HPDE6-E6E7 (cell line): ENCODE data around the gene GSG1L.
"Not testable (repeated sequence)": the region's sequence is repeated elsewhere in the genome, so short reads cannot be mapped to it uniquely, and the experiment has no call there.

Source experiments
- DNase-seq: peaks from one replicate; pipeline ENCODE4 v3.0.0; 2011; ENCODE audit warnings: missing footprints; ENCODE audit errors: extremely low spot score

The GSG1L gene

DNA sequence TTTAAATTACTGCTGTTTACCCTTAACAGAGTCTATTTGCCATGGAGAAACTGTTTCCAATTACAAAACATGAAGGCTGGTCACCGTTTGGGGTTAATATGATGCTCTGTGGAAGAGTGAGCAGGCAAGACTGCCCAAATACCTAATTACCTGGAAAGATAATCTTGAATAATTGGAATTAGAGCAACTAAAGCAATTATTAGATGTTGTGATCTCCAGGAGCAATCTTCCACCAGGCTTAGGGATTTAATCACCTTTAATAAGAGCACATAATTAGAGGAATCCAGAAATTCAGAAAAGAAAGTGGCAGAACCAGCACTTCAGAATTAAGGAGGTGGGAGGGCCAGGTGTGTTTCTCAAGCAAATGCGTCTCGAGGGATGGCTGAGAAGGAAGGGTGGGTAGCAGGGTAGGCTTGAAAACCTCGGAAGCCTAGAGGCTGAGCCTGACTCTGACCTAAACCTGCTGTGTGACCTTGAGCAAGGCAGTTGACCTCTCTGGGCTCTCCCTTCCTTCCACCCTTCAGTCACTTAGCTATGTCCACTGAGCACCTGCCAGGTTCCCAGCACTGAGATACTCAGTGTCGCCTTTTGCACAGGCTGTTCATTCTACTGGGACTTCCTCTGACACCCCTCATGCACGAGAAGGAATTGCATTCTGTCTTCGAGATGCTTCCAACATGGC lies 113.2 kb downstream of the GSG1L start:
- no peak for DNase-seq

DNA sequence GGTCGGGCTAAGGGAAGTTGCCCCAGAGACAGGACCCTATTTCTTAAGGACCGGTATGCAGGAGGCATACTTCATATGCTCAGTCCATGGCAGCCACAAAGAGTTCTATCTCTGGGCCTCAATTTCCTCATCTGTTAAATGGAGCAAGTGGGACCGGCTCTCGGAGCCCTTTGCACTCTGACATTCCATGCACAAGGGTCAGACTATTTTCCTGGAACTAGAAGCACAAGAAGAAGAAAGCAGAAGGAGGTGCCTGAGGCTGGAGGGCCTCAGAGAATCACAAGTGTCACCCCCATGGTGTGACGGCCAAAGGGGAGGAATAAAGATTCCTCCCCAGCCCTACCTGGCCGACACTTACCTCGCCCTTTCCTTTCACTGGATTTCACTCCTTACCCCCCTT lies 115.8 kb downstream of the GSG1L start:
- no peak for DNase-seq

DNA sequence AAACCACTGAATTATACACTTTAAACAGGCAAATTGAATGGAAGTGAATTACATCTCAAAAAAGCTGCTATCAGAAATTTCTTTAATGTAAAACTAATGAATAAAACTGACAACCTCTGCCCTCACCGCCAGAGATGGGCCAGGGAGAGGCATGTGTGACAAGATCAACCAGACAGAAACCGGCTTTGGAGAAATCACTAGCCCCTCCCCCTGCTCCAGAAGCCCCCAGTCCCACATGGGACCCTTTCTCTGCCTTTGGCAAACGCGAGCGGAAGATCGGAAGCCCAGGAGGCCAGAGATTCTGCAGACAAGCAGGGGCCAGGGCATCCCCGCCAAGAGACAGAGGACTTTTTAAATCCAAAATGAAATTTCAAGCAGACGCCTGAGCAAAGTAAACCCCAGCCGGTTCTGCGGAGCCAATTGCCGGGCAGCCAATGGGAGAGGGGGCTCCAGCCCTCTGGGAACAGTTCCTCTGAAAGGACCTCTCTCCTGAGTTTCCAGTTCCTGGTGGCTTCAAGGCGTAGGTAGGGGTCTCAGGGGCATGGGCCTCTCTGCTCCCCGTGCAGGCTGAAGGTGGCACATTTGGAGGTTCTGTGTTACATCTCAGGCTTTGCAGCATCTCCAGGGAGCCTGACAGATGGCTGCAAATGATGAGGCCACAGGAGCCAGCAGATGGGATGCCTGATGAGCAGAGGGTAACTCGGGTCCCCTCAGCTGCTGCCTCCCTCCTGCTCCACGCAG lies 118.1 kb downstream of the GSG1L start:
- DNase-seq, result no peak

DNA sequence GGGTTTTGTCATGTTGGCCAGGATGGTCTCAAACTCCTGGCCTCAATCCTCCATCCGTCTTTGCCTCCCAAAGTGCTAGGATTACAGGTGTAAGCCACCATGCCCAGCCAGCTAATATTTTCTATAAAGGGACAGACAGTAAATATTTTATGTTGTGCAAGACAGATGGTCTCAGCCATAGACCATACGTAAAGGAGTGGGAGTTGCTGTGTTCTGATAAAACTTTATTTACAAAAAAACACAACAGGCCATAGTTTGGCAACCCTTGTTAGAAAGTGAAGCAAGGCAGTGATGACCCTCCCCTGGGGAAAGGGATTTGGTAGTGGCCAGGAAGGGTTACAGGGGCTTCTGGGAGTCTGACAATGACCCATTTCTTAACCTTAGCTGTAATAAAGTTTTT lies 119.7 kb downstream of the GSG1L start:
- no peak for DNase-seq

DNA sequence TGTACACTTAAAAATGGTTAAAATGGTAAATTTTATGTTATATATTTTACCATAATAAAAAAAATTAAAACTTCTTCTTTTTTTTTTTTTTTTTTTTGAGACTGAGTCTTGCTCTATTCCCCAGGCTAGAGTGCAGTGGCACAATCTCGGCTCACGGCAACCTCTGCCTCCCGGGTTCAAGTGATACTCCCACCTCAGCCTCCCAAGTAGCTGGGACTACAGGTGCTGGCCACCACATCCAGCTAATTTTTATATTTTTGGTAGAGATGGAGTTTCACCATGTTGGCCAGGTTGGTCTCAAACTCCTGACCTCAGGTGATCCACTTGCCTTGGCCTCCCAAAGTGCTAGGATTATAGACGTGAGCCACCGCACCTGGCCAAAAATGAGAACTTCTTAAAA lies 121.4 kb downstream of the GSG1L start:
- not testable (repeated sequence) for DNase-seq

DNA sequence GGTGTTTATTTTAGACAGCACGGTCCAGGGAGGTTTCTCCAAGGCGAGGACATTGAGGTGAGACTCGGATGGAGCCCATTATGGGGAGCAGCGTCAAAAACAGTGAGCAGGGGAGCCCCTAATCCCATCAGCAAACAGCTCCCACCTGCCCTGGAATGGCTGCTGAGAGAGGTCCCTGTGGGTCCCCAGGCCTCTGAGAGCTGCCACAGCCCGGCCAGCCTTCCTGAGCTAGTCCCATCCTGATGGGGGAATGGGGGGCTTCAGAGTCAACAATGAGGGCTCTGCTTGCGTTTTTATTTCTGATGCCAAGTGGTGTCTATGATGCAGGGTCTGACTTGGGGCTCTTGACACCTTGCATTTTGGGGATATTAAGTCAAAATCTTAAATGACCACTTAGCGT lies 128.4 kb downstream of the GSG1L start:
- DNase-seq, result no peak

DNA sequence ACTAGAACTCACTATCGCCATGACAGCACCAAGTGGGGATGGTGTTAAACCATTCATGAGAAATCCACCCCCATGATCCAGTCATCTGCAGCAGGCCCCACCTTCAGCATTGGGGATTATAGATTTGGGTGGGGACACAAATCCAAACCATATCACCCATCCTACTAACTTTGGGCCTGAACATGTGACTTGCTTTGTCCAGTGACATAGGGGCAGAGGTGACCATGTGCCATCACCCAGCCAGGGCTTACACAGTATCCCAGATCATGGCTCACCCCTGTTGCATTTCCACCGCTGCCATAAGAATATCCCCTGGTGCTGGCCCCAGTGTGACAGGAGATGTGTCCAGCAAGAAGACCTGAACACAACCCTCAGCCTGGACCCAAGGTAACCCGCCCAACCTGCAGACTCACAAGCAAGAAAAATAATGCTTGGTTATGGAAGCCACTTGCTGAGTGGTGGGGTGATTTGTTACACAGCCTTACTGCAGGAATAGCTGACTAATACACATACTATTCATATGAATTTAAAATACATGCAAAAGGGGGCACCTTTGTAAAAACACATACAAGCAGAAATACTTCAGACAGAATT lies 130.9 kb downstream of the GSG1L start:
- no peak for DNase-seq

DNA sequence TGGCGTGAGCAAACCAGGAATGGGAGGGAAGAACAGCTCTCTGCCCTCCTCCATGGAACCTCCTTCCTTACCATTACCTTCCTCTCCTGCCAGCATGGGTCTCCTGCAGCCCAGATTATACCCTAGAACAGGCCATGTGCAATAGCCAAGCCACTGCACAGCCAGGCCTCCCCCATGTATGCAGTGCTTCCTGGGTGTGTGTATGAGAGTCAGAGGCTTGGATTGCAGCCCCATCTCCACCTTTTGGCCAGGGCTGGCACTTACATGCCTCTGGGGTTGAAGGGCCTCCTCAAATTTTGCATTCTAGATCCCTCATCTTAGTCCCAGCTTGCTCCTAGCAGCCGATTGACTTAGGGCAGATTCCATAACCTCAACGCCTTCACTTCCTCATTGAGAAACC lies 133.7 kb downstream of the GSG1L start:
- DNase-seq, result no peak

DNA sequence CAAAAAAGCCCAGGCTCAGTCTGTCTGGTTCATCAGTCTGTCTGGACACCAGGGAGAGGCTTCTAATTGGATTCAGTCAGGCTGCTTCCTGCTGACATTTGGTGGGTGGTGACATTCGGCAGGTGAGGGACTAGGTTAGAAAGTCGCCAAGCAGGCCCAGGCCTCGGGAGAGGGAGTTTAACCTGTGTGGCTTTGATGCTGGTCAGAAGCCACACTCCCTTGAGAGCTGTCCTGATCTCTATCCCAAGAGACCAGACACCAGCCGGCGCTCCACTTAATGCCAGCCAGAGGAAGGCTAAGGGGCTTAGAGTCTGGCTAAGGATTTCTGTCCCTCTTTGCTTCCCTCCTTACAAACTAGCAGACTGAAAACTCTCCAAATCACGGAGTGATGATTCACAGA lies 135.0 kb downstream of the GSG1L start:
- no peak for DNase-seq

DNA sequence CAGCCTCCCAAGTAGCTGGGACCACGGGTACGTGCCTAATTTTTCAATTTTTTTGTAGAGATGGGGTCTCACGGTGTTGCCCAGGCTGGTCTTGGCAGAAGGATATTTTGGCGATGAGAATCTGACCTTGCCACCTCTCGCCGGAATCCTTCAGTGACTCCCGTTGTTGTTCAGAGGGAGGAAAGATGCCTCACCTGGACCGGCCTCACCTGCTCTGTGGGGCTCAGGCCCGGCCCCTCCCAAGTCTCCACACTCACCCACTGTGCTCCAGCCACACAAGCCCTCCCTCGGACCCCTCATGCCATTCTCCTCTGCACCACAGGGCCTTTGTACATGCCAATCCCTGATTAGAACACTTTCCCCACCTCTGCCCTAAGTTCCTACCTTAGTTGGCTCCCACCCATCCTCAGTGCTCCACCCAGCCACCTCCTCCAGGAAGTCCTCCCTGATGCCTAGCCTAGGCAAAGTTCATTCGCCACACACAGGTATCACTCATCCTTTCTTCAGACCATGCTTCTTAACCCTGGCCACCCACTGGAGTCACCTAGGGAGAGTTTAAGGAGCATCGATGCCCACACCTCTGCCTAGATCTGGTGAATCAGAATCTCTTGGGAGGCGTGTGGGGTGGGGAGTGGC lies 136.1 kb downstream of the GSG1L start:
- no peak for DNase-seq

DNA sequence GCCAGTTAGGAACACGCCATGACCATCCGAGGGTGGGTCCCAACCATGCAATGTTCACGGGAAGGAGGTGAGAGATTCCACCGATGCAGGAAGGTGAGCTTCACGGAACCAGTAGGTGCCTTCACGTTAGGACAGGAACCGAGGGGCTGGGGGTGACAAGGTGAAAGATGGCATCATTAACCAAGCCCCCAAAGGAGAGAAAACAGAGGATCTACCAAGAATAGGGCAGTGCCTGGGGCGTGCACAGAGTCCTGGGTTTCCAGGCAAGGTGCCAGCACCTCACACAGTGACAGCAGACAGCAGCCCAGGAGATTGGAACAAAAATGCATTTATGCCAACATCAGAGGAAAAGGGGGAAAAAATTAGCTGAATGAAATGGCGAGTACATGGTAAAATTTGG lies 137.9 kb downstream of the GSG1L start:
- DNase-seq, result no peak

DNA sequence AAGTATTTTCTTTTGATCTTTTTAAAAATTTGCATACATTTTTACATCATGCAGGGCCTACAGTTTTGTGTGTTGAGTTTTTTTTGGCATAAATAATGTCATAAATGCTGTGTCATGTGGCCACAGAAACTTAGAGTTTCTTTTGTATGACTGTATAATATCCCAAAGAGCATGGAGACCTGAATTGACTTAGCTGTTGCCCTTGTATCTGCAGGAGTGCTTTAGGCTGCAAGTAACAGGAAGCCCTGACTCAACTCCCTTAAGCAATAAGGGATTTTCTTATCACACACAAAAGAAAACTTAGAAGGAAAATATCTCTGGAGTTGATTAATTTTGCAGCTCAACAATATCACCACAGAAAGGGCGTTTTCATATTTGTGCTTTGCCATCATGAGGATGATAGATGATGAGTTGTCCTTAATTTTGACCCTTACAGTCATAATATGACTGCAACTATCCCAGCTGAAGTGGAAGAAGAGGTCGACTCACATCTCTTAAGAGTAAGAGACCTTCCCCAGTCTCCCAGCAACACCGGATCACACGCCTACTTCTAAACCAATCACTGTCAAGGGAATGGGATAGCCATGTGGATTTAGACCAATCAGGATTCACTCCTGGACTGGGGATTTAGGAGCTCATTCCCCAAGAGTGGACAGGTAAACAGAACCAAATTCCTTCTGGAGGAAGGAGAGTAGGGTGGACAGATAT lies 138.9 kb downstream of the GSG1L start:
- no peak for DNase-seq

DNA sequence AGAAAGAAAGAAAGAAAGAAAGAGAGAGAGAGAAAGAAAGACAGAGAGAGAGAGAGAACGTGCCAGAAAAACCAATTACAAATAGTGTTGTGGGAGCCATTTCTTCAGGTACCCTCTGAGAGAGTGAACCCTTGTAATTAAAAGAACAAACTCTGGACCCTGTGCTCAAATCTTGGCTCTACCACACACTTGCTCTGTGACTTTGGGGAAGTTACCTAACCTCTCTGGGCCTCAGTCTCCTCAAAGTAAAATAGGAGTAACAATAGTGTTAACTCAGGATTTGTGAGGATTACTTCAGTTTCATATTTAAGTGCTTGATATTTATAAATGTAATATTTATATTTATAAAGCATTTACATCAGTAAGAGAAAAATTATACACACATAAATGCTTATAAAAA lies 139.8 kb downstream of the GSG1L start:
- DNase-seq, result no peak

DNA sequence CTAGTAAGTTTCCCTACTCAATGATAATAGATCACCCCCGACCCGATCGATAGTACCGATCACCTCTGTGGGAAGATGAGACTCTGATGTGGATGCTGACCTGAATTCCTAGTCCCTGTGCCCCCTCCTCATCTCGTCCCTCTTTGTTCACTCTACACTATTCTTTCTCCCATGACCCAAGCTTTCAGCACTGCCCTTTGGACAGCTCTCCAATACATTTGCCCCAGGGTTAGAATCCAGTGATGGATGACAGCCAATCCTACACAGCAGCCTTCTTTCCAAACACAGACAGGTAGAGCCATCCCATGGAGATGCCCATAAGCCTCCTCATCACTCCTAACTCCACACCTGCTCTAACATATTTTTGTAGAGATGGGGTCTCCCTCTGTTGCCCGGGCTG lies 141.1 kb downstream of the GSG1L start:
- no peak for DNase-seq

DNA sequence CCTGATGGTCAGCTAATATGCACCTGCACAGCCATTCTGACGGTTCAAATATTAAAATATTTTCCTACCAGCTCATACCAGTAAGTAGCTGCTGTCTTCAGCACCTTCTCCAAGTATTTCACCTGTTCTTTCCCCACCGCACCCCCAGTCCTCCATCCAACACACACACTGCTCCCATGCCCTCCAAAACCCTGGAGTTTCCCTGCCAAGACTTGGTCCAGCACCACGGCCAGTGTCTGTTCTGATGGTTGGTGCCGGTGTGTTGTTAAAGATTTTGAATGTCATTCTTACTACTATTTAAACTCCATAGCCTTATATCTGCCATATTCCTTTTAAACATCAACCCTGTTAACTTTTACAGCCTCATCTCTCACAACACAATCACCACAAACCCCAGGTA lies 142.4 kb downstream of the GSG1L start:
- DNase-seq, result no peak

DNA sequence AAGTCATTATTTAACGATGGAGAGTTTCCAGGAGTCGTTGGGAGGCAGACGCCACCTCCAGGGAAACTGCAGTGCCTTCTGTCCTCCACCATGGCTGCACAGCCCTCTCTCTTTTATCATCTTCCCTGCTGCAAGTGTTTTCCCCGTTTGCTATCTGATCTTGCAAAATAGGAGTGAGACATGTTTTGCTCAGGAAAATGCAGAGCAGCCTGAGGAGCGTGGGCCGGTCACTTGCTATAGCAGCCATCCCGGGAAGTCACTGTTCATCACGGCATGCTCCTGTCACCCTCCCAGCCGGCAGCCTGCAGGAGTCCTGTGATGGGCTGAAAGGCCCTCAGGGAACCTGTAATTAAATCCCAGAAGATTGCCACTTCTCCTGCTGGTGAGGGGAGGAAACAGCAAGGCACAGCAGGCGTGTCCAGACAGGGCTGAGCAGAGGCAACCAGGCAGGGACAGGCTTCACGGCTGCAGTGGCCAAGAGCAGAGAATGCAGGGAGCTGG lies 143.1 kb downstream of the GSG1L start:
- DNase-seq, result peak; percentile 53

DNA sequence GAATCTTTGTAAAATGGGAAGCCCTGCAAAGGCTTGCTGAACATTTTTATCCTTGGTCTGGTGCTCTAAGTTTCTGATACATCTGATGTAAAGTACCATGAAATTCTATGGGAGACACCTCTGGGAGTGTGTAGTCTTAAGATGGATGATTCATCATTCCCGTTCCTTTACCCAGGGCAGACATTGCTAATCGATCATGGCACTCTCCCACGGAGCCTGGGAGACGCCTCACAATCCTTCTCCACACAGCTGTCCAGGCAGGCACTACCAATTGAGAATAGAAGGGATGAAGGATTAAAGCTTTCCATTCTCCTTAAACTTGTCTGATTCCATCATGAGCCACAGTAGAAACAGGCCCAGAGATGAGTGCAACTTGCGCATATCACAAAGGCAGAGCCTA lies 144.8 kb downstream of the GSG1L start:
- no peak for DNase-seq

DNA sequence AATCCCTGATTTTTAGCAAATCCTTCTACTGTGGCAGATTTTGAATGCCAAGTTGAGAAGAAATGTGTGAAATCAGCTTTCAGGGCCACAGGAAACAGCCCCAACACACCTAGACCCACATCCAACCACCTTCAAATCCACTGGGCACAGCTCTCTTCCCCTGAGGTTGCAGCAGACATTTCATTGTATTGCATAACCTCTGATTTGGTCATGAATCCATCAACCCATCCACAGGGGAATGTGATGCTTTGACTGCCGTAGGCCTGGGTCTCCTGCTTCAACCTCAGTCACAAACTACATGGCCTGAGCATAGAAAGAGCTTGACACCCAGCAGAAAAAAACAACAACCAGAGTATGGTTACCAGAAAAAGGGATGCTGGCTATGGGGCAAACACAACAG lies 145.6 kb downstream of the GSG1L start:
- no peak for DNase-seq

DNA sequence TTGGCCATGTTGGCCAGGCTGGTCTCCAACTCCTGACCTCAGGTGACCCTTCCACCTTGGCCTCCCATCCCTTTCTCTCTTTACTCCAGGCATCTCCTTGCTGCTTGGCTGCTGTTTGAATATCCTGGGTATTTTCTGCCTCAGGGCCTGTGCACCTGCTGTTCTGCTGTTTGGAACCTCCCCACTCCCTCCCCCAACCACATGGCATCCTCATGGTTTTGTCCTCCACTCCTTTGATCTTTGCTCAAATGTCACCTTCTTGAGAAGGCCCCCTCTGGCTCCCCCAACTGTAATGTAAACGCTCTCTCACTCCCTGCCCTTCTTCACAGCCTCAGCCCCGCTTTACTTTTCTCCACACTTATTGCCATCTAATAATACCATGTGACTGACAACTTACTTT lies 152.0 kb downstream of the GSG1L start:
- DNase-seq, result no peak

DNA sequence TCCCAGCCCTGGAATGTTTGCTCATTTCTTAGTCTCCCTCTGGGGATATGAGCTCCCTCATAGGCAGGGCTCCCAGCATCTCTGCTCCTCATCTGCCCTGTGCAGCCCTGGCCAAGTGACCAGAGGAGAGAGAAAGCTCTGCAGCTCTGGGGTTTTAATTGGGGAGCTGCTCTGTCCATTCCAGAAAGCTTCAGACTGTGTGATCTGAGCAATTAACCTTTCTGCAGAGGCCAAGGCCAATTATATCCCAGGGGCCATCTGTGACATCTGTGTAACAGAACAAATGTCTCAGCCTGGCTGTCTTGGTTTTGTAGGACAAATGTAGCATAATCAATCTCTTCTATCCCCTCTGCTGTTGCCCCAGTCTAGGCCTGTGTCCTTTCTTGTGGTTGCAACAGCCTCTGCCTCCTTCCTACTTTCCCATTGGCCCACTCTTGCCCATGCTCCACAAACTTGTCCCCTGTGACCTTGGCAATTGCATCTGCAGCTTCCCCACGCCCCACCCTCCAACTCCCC lies 156.0 kb downstream of the GSG1L start:
- DNase-seq, result no peak

DNA sequence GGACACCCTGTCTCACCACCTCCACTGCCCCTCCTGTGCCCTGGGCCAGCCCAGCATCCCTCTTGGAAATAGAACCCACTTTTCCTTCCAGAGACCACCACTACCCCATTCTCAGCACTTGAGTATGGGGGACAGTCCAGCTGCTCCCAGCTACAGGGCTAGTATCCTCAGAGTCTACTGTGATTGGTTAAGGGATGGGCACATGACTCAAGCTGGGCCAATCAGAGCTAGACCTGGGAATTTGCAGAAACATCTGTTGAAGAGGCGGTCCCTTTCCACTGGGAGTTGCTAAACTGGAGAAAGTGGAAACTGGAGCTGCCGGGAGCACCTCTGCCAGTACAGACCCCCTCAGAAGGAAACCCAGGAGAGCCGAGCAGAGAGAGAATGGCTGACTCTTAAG lies 156.6 kb downstream of the GSG1L start:
- no peak for DNase-seq
